Stimulated activated CD8-positive, alpha-beta memory T cell treated with anti-CD3 and anti-CD28 coated beads, Interleukin-7, amount 100 ng/mL, for 4 hours (primary cell): ENCODE results near the gene RAPGEF1.

ENCODE experiments used
- DNase-seq, 2 donors: peaks; one replicate each; pipeline ENCODE4 v3.0.0-alpha.2; 2020; ENCODE audit warnings: low read depth in 2 of 2

The RAPGEF1 gene

GRCh38 chr9:131624636-131625507, 115.0 kb downstream of the RAPGEF1 start:
- DNase-seq = no peak

- DNase-seq = no peak
Observed at GRCh38 chr9:131623655-131624330, 116.1 kb downstream of the RAPGEF1 start.

- DNase-seq = no peak
Observed at GRCh38 chr9:131622523-131622922, 117.4 kb downstream of the RAPGEF1 start.

GRCh38 chr9:131621551-131622358, 118.1 kb downstream of the RAPGEF1 start:
- peak in 1 of 2 donors; percentile 35 for DNase-seq

- DNase-seq = no peak
Observed at GRCh38 chr9:131620764-131621520, 118.9 kb downstream of the RAPGEF1 start.

- no peak for DNase-seq
Observed at GRCh38 chr9:131619680-131620079, 120.2 kb downstream of the RAPGEF1 start.

GRCh38 chr9:131618785-131619184, 121.1 kb downstream of the RAPGEF1 start:
- DNase-seq = no peak

- no peak for DNase-seq
Observed at GRCh38 chr9:131618071-131618479, 121.8 kb downstream of the RAPGEF1 start.

GRCh38 chr9:131617611-131618010, 122.3 kb downstream of the RAPGEF1 start:
- no peak for DNase-seq

- no peak for DNase-seq
Observed at GRCh38 chr9:131616983-131617604, 122.8 kb downstream of the RAPGEF1 start.

GRCh38 chr9:131614340-131614915, 125.4 kb downstream of the RAPGEF1 start:
- DNase-seq = no peak

GRCh38 chr9:131613921-131614320, 126.0 kb downstream of the RAPGEF1 start:
- DNase-seq = no peak

- no peak for DNase-seq
Observed at GRCh38 chr9:131612851-131613250, 127.0 kb downstream of the RAPGEF1 start.

- no peak for DNase-seq
Observed at GRCh38 chr9:131611586-131612315, 128.1 kb downstream of the RAPGEF1 start.

GRCh38 chr9:131610231-131610761, 129.6 kb downstream of the RAPGEF1 start:
- no peak for DNase-seq

- DNase-seq = no peak
Observed at GRCh38 chr9:131609099-131609830, 130.6 kb downstream of the RAPGEF1 start.

GRCh38 chr9:131608493-131609037, 131.3 kb downstream of the RAPGEF1 start:
- no peak for DNase-seq

GRCh38 chr9:131607591-131607990, 132.3 kb downstream of the RAPGEF1 start:
- DNase-seq = no peak
